ENCODE measurements around the gene OR7C1.

- no peak for TF ChIP-seq ZNF274 (IDR thresholded peaks at IDR 0.05; ENCODE audit: borderline replicate concordance, extremely low read depth, low read length)
- TF ChIP-seq, protein P1, sequence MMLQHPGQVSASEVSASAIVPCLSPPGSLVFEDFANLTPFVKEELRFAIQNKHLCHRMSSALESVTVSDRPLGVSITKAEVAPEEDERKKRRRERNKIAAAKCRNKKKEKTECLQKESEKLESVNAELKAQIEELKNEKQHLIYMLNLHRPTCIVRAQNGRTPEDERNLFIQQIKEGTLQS (IDR thresholded peaks at IDR 0.05; ENCODE audit: insufficient read depth, low read depth, low read length), result no peak
- TF ChIP-seq TCF12 (IDR thresholded peaks at IDR 0.05; ENCODE audit: low read depth, low read length), result no peak
- TF ChIP-seq, protein P2, sequence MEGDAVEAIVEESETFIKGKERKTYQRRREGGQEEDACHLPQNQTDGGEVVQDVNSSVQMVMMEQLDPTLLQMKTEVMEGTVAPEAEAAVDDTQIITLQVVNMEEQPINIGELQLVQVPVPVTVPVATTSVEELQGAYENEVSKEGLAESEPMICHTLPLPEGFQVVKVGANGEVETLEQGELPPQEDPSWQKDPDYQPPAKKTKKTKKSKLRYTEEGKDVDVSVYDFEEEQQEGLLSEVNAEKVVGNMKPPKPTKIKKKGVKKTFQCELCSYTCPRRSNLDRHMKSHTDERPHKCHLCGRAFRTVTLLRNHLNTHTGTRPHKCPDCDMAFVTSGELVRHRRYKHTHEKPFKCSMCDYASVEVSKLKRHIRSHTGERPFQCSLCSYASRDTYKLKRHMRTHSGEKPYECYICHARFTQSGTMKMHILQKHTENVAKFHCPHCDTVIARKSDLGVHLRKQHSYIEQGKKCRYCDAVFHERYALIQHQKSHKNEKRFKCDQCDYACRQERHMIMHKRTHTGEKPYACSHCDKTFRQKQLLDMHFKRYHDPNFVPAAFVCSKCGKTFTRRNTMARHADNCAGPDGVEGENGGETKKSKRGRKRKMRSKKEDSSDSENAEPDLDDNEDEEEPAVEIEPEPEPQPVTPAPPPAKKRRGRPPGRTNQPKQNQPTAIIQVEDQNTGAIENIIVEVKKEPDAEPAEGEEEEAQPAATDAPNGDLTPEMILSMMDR (IDR thresholded peaks at IDR 0.05; ENCODE audit: control extremely low read depth in 1 of 3, insufficient read depth in 1 of 3, low read depth in 1 of 3, low read length in 3 of 3), result no peak
- no peak for TF ChIP-seq POLR2AphosphoS5 (IDR thresholded peaks at IDR 0.05; ENCODE audit: low read depth, low read length)
- TF ChIP-seq CREB1 (IDR thresholded peaks at IDR 0.05), result no peak
- no peak for TF ChIP-seq PHF8 (conservative IDR thresholded peaks at IDR 0.05; ENCODE audit: low read depth, low read length)
- no peak for TF ChIP-seq JUN (IDR thresholded peaks at IDR 0.05; ENCODE audit: low read depth, low read length)
- no peak for TF ChIP-seq CEBPB (IDR thresholded peaks at IDR 0.05; ENCODE audit: low read depth, low read length)
- TF ChIP-seq, protein P3, sequence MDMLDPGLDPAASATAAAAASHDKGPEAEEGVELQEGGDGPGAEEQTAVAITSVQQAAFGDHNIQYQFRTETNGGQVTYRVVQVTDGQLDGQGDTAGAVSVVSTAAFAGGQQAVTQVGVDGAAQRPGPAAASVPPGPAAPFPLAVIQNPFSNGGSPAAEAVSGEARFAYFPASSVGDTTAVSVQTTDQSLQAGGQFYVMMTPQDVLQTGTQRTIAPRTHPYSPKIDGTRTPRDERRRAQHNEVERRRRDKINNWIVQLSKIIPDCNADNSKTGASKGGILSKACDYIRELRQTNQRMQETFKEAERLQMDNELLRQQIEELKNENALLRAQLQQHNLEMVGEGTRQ (IDR thresholded peaks at IDR 0.05; ENCODE audit: low read length), result no peak
- TF ChIP-seq TEAD4 (IDR thresholded peaks at IDR 0.05; ENCODE audit: low read depth, low read length), result no peak
Observed at GRCh38 chr19:14843578-14843977, 8.6 kb upstream of the OR7C1 start.

Data from H1 (cell line).